H54 (cell line): ENCODE results near the gene CCT8.
A peak's percentile ranks its signal among the peaks of the same experiment; 100 is the strongest.
"Not testable (repeated sequence)": the region's sequence is repeated elsewhere in the genome, so short reads cannot be mapped to it uniquely, and the experiment has no call there.

Experiments
- DNase-seq: peaks from one replicate; pipeline ENCODE4 v3.0.0; 2011; ENCODE audit warnings: low spot score, mixed read lengths; ENCODE audit not compliant: insufficient read length
- FAIRE-seq: peaks from 3 replicates; lab custom pipeline; 2011; peaks lifted over from hg19 to GRCh38; lab: Jason Lieb, UNC
- POLR2A ChIP-seq: IDR thresholded peaks from 2 replicates; pipeline ENCODE4 v1.6.1; 2011; ENCODE audit warnings: low read depth, mild to moderate bottlenecking, low read length

The CCT8 gene

DNA sequence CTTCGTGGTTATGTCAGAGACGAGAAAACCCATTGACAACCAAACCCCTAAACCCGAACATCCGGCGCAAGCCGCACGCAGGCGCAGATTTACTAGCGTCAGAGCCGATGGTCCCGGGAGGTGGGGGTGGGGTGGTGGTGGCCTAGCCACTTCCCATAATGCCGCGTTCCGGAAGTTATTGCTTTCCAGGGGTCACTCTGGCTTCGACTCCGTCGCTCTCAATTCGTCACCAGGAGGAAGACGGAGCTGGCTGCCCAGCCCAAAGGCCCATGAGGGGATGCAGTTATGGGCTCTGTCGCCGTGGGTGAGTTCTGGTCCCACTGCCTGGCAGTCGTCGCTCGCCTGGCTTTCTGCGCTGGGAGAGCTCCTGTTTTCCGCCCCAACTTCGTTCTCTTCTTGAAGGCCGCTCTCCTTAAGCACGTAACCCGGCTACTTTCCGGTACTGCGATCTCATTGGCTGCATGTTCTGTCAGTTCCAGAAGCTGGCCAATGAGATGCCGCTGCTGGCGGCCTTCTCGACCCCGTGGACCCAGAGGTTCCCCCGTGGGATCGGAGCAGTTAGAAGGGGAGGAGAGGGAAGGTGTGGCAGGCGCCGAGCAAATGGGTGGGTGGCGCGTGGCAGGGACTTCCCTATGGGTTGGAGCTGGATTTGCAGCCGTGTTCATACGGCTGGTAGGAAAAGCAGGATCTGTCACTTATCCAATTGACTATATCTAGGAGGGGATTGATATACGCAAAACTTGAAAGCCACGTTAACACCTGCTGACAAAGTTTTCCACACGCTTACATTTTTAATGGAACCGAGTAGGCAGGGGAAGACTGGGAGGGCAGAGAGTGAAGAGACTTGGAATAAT is 48.7 kb downstream of the CCT8 start, which contains the start of gene USP16:
TSS of gene USP16 (plus strand) at position 195 of the 854 bp plus-strand sequence. CDS start 3,246 bp downstream, outside the sequence.
- TF ChIP-seq POLR2A: peak; percentile 42
- FAIRE-seq (peak; percentile 90), DNase-seq (peak; percentile 98)

DNA sequence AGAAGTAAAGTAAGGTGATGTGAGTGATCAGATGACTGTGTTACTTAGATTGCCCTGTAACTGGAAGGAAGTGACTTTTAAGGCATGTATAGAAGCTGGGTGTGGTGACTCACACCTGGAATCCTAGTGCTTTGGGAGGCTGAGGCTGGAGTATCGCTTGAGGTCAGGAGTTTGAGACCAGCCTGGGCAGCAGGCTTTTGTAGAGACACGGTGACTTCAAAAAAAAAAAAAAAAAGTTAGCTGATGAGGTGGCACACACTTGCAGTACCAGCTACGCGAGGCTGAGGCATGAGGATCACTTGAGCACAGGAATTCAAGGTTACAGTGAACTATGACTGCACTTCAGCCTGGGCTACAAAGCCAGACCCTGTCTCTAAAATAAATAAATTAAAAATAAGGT is 51.3 kb downstream of the CCT8 start:
- TF ChIP-seq POLR2A: no peak
- no peak for FAIRE-seq
- no peak for DNase-seq

DNA sequence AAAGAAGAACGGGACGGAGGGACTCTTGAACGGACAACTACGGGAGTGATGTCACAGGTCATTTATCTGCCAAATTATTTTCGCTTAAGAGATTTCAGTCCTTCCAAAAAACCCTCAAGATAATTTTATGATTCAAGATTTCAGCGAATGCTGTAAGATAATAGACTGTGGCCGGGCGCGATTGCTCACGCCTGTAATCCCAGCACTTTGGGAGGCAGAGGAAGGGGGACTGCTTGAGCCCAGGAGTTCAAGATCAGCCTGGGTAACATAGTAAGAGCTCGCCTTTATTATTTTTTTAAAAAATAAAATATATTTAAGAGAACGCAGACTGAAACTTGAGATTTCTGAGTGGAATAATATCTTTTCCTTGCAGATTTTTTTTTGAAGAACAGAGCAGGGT is 54.9 kb downstream of the CCT8 start:
- TF ChIP-seq POLR2A: no peak
- no peak for FAIRE-seq
- DNase-seq: no peak

DNA sequence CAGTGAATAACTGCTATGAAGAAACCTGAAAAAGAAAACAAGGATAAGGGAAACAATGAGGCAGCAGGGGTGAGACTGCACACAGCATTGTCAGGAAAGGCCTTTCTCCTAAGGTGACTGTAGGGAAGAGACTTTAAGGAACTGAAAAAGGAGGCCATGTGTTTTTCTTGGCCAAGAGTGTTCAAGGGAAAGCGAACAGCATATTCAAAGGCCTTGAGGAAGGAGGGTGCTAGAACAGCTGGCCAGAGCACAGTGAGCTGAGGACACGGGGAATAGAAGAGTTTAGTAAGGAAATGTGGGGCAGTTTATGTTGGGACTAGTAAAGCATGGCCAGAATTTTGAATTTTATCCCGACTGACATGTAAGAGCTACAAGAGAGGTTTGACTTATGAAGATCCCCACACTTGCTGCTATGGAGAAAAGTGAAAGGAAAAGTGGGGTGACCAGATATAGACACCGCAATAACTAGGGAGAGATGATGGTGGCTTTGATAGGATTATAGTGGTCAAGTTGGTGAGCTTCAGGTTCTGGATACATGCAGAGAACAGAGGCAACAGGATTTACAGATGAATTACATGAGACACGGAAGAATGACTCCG is 55.7 kb downstream of the CCT8 start:
- FAIRE-seq (no peak), DNase-seq (no peak)
- TF ChIP-seq POLR2A: no peak

DNA sequence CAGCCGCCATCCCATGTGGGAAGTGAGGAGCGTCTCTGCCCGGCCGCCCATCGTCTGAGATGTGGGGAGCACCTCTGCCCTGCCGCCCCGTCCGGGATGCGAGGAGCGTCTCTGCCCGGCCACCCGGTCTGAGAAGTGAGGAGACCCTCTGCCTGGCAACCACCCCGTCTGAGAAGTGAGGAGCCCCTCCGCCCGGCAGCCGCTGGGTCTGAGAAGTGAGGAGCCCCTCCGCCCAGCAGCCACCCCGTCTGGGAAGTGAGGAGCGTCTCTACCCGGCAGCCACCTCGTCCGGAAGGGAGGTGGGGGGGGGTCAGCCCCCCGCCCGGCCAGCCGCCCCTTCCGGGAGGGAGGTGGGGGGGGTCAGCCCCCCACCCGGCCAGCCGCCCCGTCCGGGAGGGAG is 62.2 kb downstream of the CCT8 start:
- not testable (repeated sequence) for DNase-seq, FAIRE-seq

DNA sequence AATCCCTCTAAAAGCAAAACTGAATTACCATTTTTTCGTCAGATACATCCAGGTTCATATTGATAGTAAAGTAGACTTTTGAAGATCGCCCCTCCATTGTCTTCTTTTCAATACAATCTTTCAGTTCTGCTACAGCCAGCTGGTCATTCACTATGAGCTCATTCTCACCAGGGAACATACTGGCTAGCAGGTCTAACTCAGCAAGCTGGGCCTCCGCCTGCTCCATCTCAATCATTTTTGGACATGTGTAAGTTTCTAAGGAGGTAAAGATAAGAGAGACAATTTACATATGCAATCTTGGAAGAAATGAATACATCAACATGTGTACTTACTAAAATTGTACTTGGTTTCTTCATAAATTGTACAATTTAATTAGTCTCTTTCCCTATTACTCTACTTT is 65.1 kb downstream of the CCT8 start:
- FAIRE-seq: no peak
- no peak for DNase-seq
- no peak for TF ChIP-seq POLR2A

DNA sequence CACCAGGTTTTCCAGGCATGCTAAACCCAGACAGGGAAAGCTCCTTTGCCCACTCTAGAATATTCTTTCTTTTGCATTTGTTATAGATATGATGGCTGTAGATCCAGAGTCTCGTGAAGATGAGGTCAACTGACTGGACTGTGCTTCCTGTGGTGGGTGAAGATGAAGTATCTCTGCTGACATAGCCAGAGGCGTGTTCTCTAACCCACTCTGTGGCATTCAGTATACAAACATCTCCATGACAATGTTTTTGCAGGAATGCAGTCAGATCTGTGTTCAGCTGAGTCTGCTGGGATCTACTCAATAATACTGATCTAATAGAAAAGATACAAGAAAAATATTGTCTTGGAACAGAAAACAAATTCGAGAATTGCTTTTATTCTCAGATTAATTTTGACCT is 65.6 kb downstream of the CCT8 start:
- DNase-seq: no peak
- TF ChIP-seq POLR2A: no peak
- no peak for FAIRE-seq

DNA sequence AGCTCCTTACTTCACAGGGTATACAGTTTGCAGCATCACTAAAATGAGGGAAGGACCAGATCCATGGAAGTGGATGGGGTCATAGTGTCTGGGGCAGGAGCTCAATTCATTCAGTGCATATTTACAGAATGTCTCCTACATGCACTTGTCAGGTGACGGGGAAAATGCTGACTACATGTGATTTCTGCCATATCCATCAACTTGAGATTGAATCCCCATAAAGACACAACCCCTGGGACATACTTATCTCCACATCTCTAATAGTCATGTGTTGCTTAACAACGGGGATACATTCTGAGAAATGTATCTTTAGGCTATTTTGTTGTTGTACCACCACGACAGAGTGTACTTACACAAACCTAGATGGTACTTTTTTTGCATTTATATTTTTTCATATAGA is 66.3 kb downstream of the CCT8 start:
- DNase-seq (no peak), FAIRE-seq (no peak)
- TF ChIP-seq POLR2A: no peak
